GM23248 (cell line): ENCODE results near the gene TP63.

Experiments
- EZH2 ChIP-seq: fragments of 200-600 bp; sonication (generic); IDR thresholded peaks from 2 replicates; pipeline ENCODE4 v1.6.1; 2018; ENCODE audit warnings: antibody characterized with exemption, mild to moderate bottlenecking; ENCODE audit not compliant: insufficient read depth, poor library complexity, severe bottlenecking
- EZH2phosphoT487 ChIP-seq: fragments of 200-600 bp; sonication (generic); IDR thresholded peaks from 2 replicates; pipeline ENCODE4 v1.6.1; 2018; ENCODE audit warnings: antibody characterized with exemption, moderate library complexity, mild to moderate bottlenecking, low read depth; ENCODE audit not compliant: insufficient read depth

GRCh38 chr3:189734061-189734460 is 102.9 kb downstream of the TP63 start:
- no peak for TF ChIP-seq EZH2
- no peak for TF ChIP-seq EZH2phosphoT487
